ENCODE measurements around the gene VAPB. TPM values are rescaled to one million over a fixed set of nuclear protein-coding genes. Genes with fewer than 3 reads are reported as not detected.

The VAPB gene
- total RNA-seq, 1 donor from 2014 or later: 61.5 TPM

GRCh38 chr20:58416057-58416456 is 27.0 kb downstream of the VAPB start:
- H3K9me3 Mint-ChIP-seq (ENCODE audit: unreplicated experiment): peaks cover 2% of the 10 kb centered on the region
- DNase-seq (ENCODE audit: low read depth): no peak
- Histone ChIP-seq H3K9ac (ENCODE audit: low read length) (no peak overlapping the region), H4K20me1 (ENCODE audit: insufficient read depth, low read length) (peaks cover 59% of the 10 kb centered on the region), H3K4me3 (ENCODE audit: insufficient read depth, low read depth, low read length) (no peak overlapping the region), H3K27me3 (ENCODE audit: insufficient read depth, low read length) (no peaks in the 10 kb centered on the region), H3K9me3 (ENCODE audit: insufficient read depth, low read depth, low read length) (no peaks in the 10 kb centered on the region), H3K4me1 (ENCODE audit: insufficient read depth, low read length) (peaks cover 8% of the 10 kb centered on the region), H3K79me2 (ENCODE audit: insufficient read depth, low read length) (peaks cover 76% of the 10 kb centered on the region), H3K4me2 (ENCODE audit: low read length) (no peak overlapping the region), H3K36me3 (ENCODE audit: insufficient read depth, low read length) (peaks cover 10% of the 10 kb centered on the region), H2AFZ (ENCODE audit: low read depth, low read length) (no peak overlapping the region), H3K27ac (ENCODE audit: low read depth, low read length) (no peak overlapping the region)
- FAIRE-seq: no peak
- no peak overlapping the region for H3K27ac Mint-ChIP-seq (ENCODE audit: unreplicated experiment)
- H3K4me1 Mint-ChIP-seq (ENCODE audit: low read depth, unreplicated experiment): peaks cover 13% of the 10 kb centered on the region
- TF ChIP-seq, protein P1, sequence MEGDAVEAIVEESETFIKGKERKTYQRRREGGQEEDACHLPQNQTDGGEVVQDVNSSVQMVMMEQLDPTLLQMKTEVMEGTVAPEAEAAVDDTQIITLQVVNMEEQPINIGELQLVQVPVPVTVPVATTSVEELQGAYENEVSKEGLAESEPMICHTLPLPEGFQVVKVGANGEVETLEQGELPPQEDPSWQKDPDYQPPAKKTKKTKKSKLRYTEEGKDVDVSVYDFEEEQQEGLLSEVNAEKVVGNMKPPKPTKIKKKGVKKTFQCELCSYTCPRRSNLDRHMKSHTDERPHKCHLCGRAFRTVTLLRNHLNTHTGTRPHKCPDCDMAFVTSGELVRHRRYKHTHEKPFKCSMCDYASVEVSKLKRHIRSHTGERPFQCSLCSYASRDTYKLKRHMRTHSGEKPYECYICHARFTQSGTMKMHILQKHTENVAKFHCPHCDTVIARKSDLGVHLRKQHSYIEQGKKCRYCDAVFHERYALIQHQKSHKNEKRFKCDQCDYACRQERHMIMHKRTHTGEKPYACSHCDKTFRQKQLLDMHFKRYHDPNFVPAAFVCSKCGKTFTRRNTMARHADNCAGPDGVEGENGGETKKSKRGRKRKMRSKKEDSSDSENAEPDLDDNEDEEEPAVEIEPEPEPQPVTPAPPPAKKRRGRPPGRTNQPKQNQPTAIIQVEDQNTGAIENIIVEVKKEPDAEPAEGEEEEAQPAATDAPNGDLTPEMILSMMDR (IDR thresholded peaks at IDR 0.05; ENCODE audit: insufficient read depth, low read depth, low read length): no peak
- no peak for TF ChIP-seq EZH2 (IDR thresholded peaks at IDR 0.05; ENCODE audit: insufficient read depth, low read length)
- no peaks in the 10 kb centered on the region for H3K27me3 Mint-ChIP-seq (ENCODE audit: low read depth, unreplicated experiment)
- peaks cover 14% of the 10 kb centered on the region for H3K36me3 Mint-ChIP-seq (ENCODE audit: low read depth, unreplicated experiment)
- H3K4me3 Mint-ChIP-seq (ENCODE audit: unreplicated experiment): no peak overlapping the region

DNA sequence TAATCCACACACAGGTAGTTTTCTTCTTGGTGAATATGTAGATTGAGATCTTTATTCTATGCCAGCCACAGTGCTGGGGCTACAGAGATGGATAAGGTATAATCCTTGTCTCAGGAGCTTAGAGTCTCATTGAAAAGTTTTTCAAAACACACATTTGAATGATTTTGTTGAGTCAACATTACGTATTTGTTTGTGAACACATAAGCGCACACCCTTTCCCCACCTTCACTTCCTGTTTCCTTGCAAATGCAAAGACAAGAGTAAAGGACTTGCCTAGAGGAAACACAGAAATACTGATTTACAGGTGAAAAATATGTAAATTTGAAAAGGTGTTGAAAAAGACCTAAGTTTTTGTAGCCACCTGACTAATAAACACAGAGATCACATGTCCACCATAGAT is 27.8 kb downstream of the VAPB start:
- no peak overlapping the region for H3K4me2 ChIP-seq (ENCODE audit: low read length)
- H3K79me2 ChIP-seq (ENCODE audit: insufficient read depth, low read length): peaks cover 76% of the 10 kb centered on the region
- Mint-ChIP-seq H3K27me3 (ENCODE audit: low read depth, unreplicated experiment) (no peaks in the 10 kb centered on the region), H3K4me3 (ENCODE audit: unreplicated experiment) (no peak overlapping the region), H3K4me1 (ENCODE audit: low read depth, unreplicated experiment) (peaks cover 21% of the 10 kb centered on the region), H3K9me3 (ENCODE audit: unreplicated experiment) (peaks cover 2% of the 10 kb centered on the region), H3K27ac (ENCODE audit: unreplicated experiment) (no peak overlapping the region), H3K36me3 (ENCODE audit: low read depth, unreplicated experiment) (peaks cover 14% of the 10 kb centered on the region)
- no peak overlapping the region for H2AFZ ChIP-seq (ENCODE audit: low read depth, low read length)
- DNase-seq (ENCODE audit: low read depth) (no peak), FAIRE-seq (no peak)
- H3K4me1 ChIP-seq (ENCODE audit: insufficient read depth, low read length): peaks cover 9% of the 10 kb centered on the region
- no peaks in the 10 kb centered on the region for H3K9me3 ChIP-seq (ENCODE audit: insufficient read depth, low read depth, low read length)
- no peak for TF ChIP-seq EZH2 (IDR thresholded peaks at IDR 0.05; ENCODE audit: insufficient read depth, low read length)
- TF ChIP-seq, protein P1 (IDR thresholded peaks at IDR 0.05; ENCODE audit: insufficient read depth, low read depth, low read length): no peak
- H3K27me3 ChIP-seq (ENCODE audit: insufficient read depth, low read length): no peaks in the 10 kb centered on the region
- no peak overlapping the region for H3K9ac ChIP-seq (ENCODE audit: low read length)
- no peak overlapping the region for H3K4me3 ChIP-seq (ENCODE audit: insufficient read depth, low read depth, low read length)
- peaks cover 59% of the 10 kb centered on the region for H4K20me1 ChIP-seq (ENCODE audit: insufficient read depth, low read length)
- peaks cover 13% of the 10 kb centered on the region for H3K36me3 ChIP-seq (ENCODE audit: insufficient read depth, low read length)
- no peak overlapping the region for H3K27ac ChIP-seq (ENCODE audit: low read depth, low read length)

GRCh38 chr20:58417438-58417837 is 28.4 kb downstream of the VAPB start:
- peaks cover 60% of the 10 kb centered on the region for H4K20me1 ChIP-seq (ENCODE audit: insufficient read depth, low read length)
- Mint-ChIP-seq H3K27me3 (ENCODE audit: low read depth, unreplicated experiment) (no peaks in the 10 kb centered on the region), H3K27ac (ENCODE audit: unreplicated experiment) (no peak overlapping the region), H3K4me1 (ENCODE audit: low read depth, unreplicated experiment) (peaks cover 25% of the 10 kb centered on the region), H3K9me3 (ENCODE audit: unreplicated experiment) (peaks cover 2% of the 10 kb centered on the region), H3K4me3 (ENCODE audit: unreplicated experiment) (no peak overlapping the region), H3K36me3 (ENCODE audit: low read depth, unreplicated experiment) (peaks cover 15% of the 10 kb centered on the region)
- no peaks in the 10 kb centered on the region for H3K27me3 ChIP-seq (ENCODE audit: insufficient read depth, low read length)
- FAIRE-seq: no peak
- H3K79me2 ChIP-seq (ENCODE audit: insufficient read depth, low read length): peaks cover 76% of the 10 kb centered on the region
- peaks cover 9% of the 10 kb centered on the region for H3K4me1 ChIP-seq (ENCODE audit: insufficient read depth, low read length)
- TF ChIP-seq, protein P1 (IDR thresholded peaks at IDR 0.05; ENCODE audit: insufficient read depth, low read depth, low read length): no peak
- TF ChIP-seq EZH2 (IDR thresholded peaks at IDR 0.05; ENCODE audit: insufficient read depth, low read length): no peak
- H3K4me2 ChIP-seq (ENCODE audit: low read length): no peak overlapping the region
- no peak overlapping the region for H3K9ac ChIP-seq (ENCODE audit: low read length)
- H2AFZ ChIP-seq (ENCODE audit: low read depth, low read length): no peak overlapping the region
- H3K4me3 ChIP-seq (ENCODE audit: insufficient read depth, low read depth, low read length): no peak overlapping the region
- no peaks in the 10 kb centered on the region for H3K9me3 ChIP-seq (ENCODE audit: insufficient read depth, low read depth, low read length)
- peaks cover 13% of the 10 kb centered on the region for H3K36me3 ChIP-seq (ENCODE audit: insufficient read depth, low read length)
- DNase-seq (ENCODE audit: low read depth): no peak
- H3K27ac ChIP-seq (ENCODE audit: low read depth, low read length): no peak overlapping the region
